WI38 (cell line): ENCODE measurements around the gene FBXO47.

ENCODE experiments used
- H3K4me3 ChIP-seq: 2 replicates; pipeline ENCODE4 v1.5.1; 2011; ENCODE audit warnings: low read depth, mild to moderate bottlenecking, control low read depth, low read length
- TF ChIP-seq, protein P1 (sequence below): IDR thresholded peaks from 2 replicates; pipeline ENCODE4 v1.5.1; 2012; ENCODE audit warnings: low read depth, mild to moderate bottlenecking, control low read depth, low read length

The FBXO47 gene

DNA sequence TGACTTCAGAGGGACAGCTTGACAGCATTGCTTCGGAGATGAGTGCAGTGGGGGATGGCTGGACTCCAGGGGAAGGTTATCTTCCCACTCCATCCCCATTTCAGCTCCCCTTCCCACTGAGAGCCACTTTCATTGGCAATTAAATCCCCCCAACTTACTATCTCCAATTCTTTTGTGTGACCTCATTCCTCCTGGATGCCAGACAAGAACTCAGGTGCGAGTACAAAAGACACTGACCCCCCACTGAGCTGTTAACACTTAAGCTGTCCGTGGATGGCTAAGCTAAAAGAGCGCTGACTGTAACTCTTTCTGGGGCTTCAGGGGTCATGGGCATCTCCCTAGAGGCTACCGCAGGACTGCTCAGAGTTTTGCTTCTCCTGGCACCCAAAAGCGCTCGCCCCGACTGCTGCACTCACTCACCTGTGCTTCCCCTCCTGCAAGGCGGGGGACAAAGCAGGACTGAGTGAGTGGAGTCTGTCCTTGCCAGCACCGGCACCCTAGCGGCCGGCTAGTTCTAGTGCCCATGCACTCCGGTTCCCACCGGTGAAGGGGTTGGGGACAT lies 44.8 kb upstream of the FBXO47 start:
- TF ChIP-seq, protein P1, sequence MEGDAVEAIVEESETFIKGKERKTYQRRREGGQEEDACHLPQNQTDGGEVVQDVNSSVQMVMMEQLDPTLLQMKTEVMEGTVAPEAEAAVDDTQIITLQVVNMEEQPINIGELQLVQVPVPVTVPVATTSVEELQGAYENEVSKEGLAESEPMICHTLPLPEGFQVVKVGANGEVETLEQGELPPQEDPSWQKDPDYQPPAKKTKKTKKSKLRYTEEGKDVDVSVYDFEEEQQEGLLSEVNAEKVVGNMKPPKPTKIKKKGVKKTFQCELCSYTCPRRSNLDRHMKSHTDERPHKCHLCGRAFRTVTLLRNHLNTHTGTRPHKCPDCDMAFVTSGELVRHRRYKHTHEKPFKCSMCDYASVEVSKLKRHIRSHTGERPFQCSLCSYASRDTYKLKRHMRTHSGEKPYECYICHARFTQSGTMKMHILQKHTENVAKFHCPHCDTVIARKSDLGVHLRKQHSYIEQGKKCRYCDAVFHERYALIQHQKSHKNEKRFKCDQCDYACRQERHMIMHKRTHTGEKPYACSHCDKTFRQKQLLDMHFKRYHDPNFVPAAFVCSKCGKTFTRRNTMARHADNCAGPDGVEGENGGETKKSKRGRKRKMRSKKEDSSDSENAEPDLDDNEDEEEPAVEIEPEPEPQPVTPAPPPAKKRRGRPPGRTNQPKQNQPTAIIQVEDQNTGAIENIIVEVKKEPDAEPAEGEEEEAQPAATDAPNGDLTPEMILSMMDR = no peak
- no peak overlapping the region for H3K4me3 ChIP-seq

DNA sequence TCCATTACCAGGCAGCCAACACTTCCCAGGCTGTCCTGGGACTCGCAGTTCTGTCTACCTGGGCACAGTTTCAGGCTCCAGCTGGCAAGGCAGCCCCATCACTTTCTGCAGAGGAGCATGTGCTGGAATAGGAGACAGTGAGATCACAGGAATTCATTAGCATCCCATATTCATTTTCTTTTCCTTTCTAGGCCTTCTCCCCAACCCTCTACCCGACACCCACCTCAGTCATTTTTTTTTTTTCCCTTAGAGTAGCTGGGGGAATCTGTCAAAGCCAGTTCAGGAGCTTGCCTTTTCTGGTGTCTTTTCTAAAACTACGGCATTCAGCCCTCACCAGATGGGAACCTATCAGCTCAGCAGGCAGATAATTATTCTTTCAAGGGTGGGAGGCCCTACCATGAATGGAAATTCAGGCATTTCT lies 42.4 kb upstream of the FBXO47 start:
- TF ChIP-seq, protein P1 = no peak
- no peak overlapping the region for H3K4me3 ChIP-seq

DNA sequence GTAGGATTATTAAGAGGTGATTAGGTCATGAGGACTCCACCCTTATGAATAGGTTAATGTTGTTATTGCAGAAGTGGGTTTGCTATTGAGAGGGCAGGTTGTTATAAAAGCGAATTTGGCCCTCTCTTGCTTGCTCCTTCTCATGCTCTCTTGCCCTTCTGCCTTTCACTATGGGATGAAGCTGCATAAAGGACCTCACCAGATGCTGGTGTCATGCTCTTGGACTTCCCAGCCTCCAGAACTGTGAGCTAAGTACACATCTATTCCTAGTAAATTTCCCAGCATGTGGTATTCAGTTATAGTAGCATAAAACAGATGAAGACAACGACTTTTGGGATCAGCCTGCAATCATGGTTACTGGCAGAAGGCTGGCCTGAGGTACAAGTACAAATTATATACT lies 41.4 kb upstream of the FBXO47 start:
- TF ChIP-seq, protein P1 = no peak
- H3K4me3 ChIP-seq = no peak overlapping the region

DNA sequence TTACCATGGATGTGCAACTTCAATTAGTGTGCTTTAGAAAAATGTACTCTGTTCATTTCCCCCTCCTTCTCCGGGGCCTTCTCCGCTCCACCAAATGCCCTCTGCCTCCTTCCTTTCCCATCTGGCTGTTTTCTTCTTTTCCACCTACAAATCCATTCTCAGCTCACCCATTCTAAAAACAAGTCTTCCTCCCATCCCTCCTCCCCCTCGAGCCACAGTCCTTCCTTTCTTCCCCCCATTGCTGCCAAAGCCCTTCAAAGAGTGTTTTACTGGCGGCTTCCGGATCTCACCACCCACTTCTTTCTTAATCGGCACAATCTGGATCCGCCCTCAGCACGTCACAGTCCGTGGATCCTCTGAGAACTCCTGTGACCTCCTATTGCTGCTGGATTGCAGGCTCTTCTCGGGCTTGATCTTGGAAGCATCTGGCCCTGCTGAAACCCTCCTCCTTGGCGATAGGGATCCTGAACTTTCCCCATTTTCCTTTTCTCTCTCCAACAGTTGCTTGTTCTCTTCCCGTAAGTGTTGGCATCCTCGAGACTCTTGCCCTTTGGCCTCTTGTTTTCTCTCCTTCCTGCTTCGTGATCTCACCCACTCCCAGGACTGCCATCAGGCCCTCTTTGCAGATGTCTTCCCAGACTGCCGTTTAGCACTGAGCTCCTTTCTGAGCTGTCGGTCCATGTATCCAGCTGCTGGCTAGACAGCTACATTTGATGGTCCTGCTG lies 36.0 kb upstream of the FBXO47 start:
- TF ChIP-seq, protein P1 = no peak
- no peak overlapping the region for H3K4me3 ChIP-seq

DNA sequence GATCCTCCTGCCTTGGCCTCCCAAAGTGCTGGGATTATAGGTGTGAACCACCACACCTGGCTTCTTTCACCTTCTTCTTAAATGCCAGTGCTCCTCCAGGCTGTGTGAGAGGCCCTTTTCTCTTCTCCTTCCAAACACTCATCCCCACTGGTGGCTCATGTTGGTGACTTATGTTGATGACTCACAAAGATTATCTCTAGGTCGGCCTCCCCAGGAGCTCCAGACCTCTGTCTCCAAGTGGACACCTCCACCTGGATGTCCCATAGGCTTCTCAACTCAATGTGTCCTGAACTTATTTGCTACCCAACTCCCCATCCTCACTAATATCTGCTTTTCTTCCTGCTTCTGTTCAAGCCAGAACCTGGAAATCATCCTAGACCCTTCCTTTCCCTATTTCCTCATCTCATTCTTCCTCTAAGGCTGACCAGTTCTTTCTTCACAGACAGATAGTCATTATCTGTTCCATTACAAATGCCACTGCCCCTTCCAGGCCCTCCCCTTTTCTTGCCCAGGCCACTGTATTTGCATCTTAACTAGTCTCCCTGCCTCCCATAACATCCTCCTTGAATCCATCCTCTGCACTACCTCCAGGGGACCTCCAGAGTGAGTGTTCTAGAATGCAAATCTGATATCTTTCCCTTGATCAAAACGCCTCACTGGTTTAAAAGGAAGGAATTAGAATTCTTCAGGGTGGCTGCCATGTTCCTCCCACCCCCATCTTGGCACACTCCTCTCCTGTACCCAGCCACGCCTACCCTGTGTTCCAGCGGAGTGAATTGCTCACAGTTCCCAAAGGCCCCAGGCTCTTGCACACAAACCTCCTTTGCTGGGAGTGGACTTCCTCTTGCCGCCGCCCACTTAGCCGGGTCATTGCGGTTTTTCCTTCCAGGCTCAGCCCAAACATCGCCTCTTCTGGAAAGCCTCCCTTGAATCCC lies 34.8 kb upstream of the FBXO47 start:
- no peak overlapping the region for H3K4me3 ChIP-seq
- TF ChIP-seq, protein P1 = no peak

DNA sequence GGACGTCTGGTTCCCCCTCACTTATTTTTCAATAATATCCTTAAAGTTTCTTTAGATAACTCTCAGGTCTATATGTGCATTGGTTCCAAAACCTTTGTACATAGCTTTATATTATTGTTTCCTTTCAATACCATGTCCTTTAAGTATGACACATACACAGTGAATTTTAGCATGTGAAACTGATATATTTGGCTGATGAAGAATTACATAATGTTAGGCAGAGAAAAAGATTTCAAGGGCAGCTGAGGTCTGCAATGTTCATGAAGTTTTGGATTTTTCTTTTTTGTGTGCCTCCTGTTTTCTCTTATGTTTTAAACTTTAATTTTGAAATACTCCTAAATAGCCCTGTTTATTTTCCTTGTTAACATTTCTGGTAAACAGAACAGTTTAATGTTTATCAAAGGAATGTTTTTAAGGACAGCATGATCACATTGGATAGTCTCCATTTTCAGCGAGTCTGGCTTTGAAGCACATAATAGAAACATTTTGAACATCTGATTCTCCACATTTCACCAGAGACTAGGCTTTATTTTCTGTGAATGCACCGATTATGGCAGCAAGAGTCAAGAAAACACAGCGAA lies 32.9 kb upstream of the FBXO47 start:
- no peak overlapping the region for H3K4me3 ChIP-seq
- TF ChIP-seq, protein P1 = no peak
